HepG2 (cell line): Measurements from ENCODE around the gene RAD21L1. TPM values are rescaled to one million over a fixed set of nuclear protein-coding genes. Genes with fewer than 3 reads are reported as not detected.

Experiments
- ATAC-seq: fragments of 200-7000 bp; cut with Tn5 transposase; 3 replicates; pipeline ENCODE4 v1.9.1; 2020; ENCODE audit warnings: mild to moderate bottlenecking, moderate library complexity
- BruUV-seq: library from RNA; stranded (reverse); fragments of 400-500 nt; replicated peaks from 2 replicates; lab custom pipeline; 2021; lab: Mats Ljungman, UMichigan
- CTCF ChIA-PET: fragments of 300-600 bp; formaldehyde crosslinking; extraction: SDS; loops from one replicate; lab custom pipeline; 2021; ENCODE audit warnings: low total read pairs, inconsistent platforms, low intra/inter-chr PET ratio; lab: Yijun Ruan, JAX
- POLR2A ChIA-PET: fragments of 350-600 bp; sonication (Branson Sonifier 250); formaldehyde crosslinking; loops from one replicate; lab custom pipeline; 2020; ENCODE audit warnings: antibody characterized with exemption, inconsistent platforms; lab: Yijun Ruan, JAX
- DNase-seq: peaks from one replicate; pipeline ENCODE4 v3.0.0-alpha.2; 2015; ENCODE audit warnings: low spot score
- FAIRE-seq: peaks from 3 replicates; lab custom pipeline; 2011; peaks lifted over from hg19 to GRCh38; lab: Jason Lieb, UNC
- H2AFZ ChIP-seq: one replicate; pipeline ENCODE4 v1.6.1; 2011; ENCODE audit warnings: low read length, inconsistent platforms
- H3K27ac ChIP-seq: fragments of 300-600 bp; 3 replicates; pipeline ENCODE4 v1.8.0; 2011; ENCODE audit warnings: mixed run types, mild to moderate bottlenecking, mixed read lengths, low read length, inconsistent platforms; ENCODE audit not compliant: insufficient read depth; ENCODE audit errors: extremely low read length
- H3K27me3 ChIP-seq, 2 experiments: fragments of 200-600 bp in 1 of 2; 2 replicates in 1 of 2; 3 replicates in 1 of 2; pipeline versions ENCODE4 v1.6.0 to v1.8.0; 2011; ENCODE audit warnings: low read length in 2 of 2, mild to moderate bottlenecking in 2 of 2, moderate library complexity in 2 of 2, inconsistent platforms in 1 of 2; ENCODE audit not compliant: insufficient read depth in 2 of 2, control insufficient read depth in 1 of 2
- H3K36me3 ChIP-seq, 2 experiments: fragments of 200-600 bp in 1 of 2; replicated peaks in 1 of 2; 2 replicates in 1 of 2; 3 replicates in 1 of 2; pipeline versions ENCODE4 v1.5.1 to v1.8.0; 2011; ENCODE audit warnings: low read length in 2 of 2, inconsistent platforms in 1 of 2; ENCODE audit not compliant: insufficient read depth in 2 of 2, control insufficient read depth in 1 of 2
- H3K4me1 ChIP-seq: 2 replicates; pipeline ENCODE4 v1.5.1; 2012; ENCODE audit warnings: low read length, inconsistent platforms; ENCODE audit not compliant: insufficient read depth
- H3K4me2 ChIP-seq: 2 replicates; pipeline ENCODE4 v1.6.0; 2011; ENCODE audit warnings: low read depth, low read length, inconsistent platforms
- H3K4me3 ChIP-seq, 3 experiments: fragments of 200-600 bp in 1 of 3; sonication (generic), shearing (Covaris generic) in 1 of 3; replicated peaks in 1 of 3; 2 replicates each; pipeline ENCODE4 v1.5.1; 2011 to 2016; ENCODE audit warnings: low read length in 3 of 3, inconsistent platforms in 2 of 3, low read depth in 2 of 3, mild to moderate bottlenecking in 2 of 3, control low read depth in 1 of 3, mixed read lengths in 1 of 3; ENCODE audit not compliant: insufficient read depth in 1 of 3
- H3K79me2 ChIP-seq: one replicate; pipeline ENCODE4 v1.6.1; 2011; ENCODE audit warnings: low read length, inconsistent platforms; ENCODE audit not compliant: insufficient read depth
- H3K9ac ChIP-seq: 2 replicates; pipeline ENCODE4 v1.6.0; 2011; ENCODE audit warnings: mild to moderate bottlenecking, low read depth, low read length, inconsistent platforms; ENCODE audit not compliant: insufficient read depth
- H3K9me3 ChIP-seq: 2 replicates; pipeline ENCODE4 v1.5.1; 2012; ENCODE audit warnings: mild to moderate bottlenecking, low read length
- H4K20me1 ChIP-seq: 2 replicates; pipeline ENCODE4 v1.6.0; 2011; ENCODE audit warnings: inconsistent platforms, mild to moderate bottlenecking, low read length, moderate library complexity; ENCODE audit not compliant: insufficient read depth
- CCDC6 ChIP-seq: sonication (generic); formaldehyde crosslinking; IDR thresholded peaks from 2 replicates; pipeline ENCODE4 v1.8.1; 2022; ENCODE audit warnings: mild to moderate bottlenecking, missing genetic modification reagents, moderate library complexity
- ELF3 ChIP-seq: IDR thresholded peaks from 2 replicates; pipeline ENCODE4 v1.6.1; 2016; ENCODE audit warnings: missing genetic modification reagents, missing compliant biosample characterization
- GABPB1 ChIP-seq: IDR thresholded peaks from 2 replicates; pipeline ENCODE4 v1.6.1; 2016; ENCODE audit warnings: mild to moderate bottlenecking, missing genetic modification reagents, moderate library complexity, missing compliant biosample characterization
- GPN1 ChIP-seq: sonication (generic); formaldehyde crosslinking; IDR thresholded peaks from 2 replicates; pipeline ENCODE4 v1.5.1; 2020; ENCODE audit warnings: missing genetic modification reagents, borderline replicate concordance
- HMGXB4 ChIP-seq, 2 experiments: sonication (generic) in 1 of 2; formaldehyde crosslinking in 1 of 2; IDR thresholded peaks; 2 replicates each; pipeline versions ENCODE4 v1.4.0 to v1.6.1; 2018 to 2020; ENCODE audit warnings: missing genetic modification reagents in 2 of 2, borderline replicate concordance in 1 of 2, low read depth in 1 of 2, mild to moderate bottlenecking in 1 of 2, missing biosample characterization in 1 of 2
- HOXA5 ChIP-seq: sonication (generic); formaldehyde crosslinking; IDR thresholded peaks from 2 replicates; pipeline ENCODE4 v1.4.0; 2020; ENCODE audit warnings: missing genetic modification reagents
- IRF2 ChIP-seq: IDR thresholded peaks from 2 replicates; pipeline ENCODE4 v1.6.1; 2018; ENCODE audit warnings: missing genetic modification reagents, missing compliant biosample characterization
- KLF6 ChIP-seq: IDR thresholded peaks from 2 replicates; pipeline ENCODE4 v1.8.0; 2016; ENCODE audit warnings: missing biosample characterization, missing genetic modification reagents
- NPAS2 ChIP-seq: sonication (generic); formaldehyde crosslinking; IDR thresholded peaks from 2 replicates; pipeline ENCODE4 v1.8.0; 2022; ENCODE audit warnings: mild to moderate bottlenecking, missing genetic modification reagents, borderline replicate concordance
- NR2F6 ChIP-seq, 2 experiments: IDR thresholded peaks; 2 replicates each; pipeline ENCODE4 v1.6.1; 2016; ENCODE audit warnings: antibody characterized with exemption in 1 of 2, mild to moderate bottlenecking in 1 of 2
- NR3C1 ChIP-seq: sonication (generic); formaldehyde crosslinking; IDR thresholded peaks from 2 replicates; pipeline ENCODE4 v1.4.0; 2020; ENCODE audit warnings: missing genetic modification reagents
- PBX3 ChIP-seq: sonication (generic); formaldehyde crosslinking; IDR thresholded peaks from 2 replicates; pipeline ENCODE4 v1.8.1; 2023; ENCODE audit warnings: missing genetic modification reagents, inconsistent platforms, borderline replicate concordance
- RAD21 ChIP-seq: fragments of 450-650 bp; formaldehyde crosslinking; IDR thresholded peaks from 2 replicates; pipeline ENCODE4 v1.5.0; 2020; ENCODE audit warnings: mild to moderate bottlenecking
- SAP130 ChIP-seq: IDR thresholded peaks from 2 replicates; pipeline ENCODE4 v1.6.1; 2016; ENCODE audit warnings: low read depth
- SIX1 ChIP-seq: sonication (generic); formaldehyde crosslinking; IDR thresholded peaks from 2 replicates; pipeline ENCODE4 v1.4.0; 2020; ENCODE audit warnings: missing genetic modification reagents, borderline replicate concordance
- SNAI1 ChIP-seq: sonication (generic); formaldehyde crosslinking; IDR thresholded peaks from 2 replicates; pipeline ENCODE4 v1.5.0; 2020; ENCODE audit warnings: mild to moderate bottlenecking, missing genetic modification reagents, borderline replicate concordance
- TAF1 ChIP-seq: sonication (generic); formaldehyde crosslinking; IDR thresholded peaks from 2 replicates; pipeline ENCODE4 v1.4.0; 2020; ENCODE audit warnings: missing genetic modification reagents
- THAP7 ChIP-seq: sonication (generic); formaldehyde crosslinking; IDR thresholded peaks from 2 replicates; pipeline ENCODE4 v1.8.1; 2023; ENCODE audit warnings: mild to moderate bottlenecking, missing genetic modification reagents
- ZFP90 ChIP-seq: sonication (generic); formaldehyde crosslinking; IDR thresholded peaks from 2 replicates; pipeline ENCODE4 v1.8.0; 2022; ENCODE audit warnings: missing genetic modification reagents, mild to moderate bottlenecking, inconsistent platforms, borderline replicate concordance
- ZFX ChIP-seq: sonication (generic); formaldehyde crosslinking; IDR thresholded peaks from 2 replicates; pipeline ENCODE4 v1.4.0; 2020; ENCODE audit warnings: mild to moderate bottlenecking, low read depth, missing genetic modification reagents, moderate library complexity
- ZNF138 ChIP-seq: sonication (generic); formaldehyde crosslinking; IDR thresholded peaks from 2 replicates; pipeline ENCODE4 v1.5.0; 2020; ENCODE audit warnings: mild to moderate bottlenecking, low read depth, missing genetic modification reagents
- ZNF17 ChIP-seq: sonication (generic); formaldehyde crosslinking; IDR thresholded peaks from 2 replicates; pipeline ENCODE4 v1.5.0; 2020; ENCODE audit warnings: mild to moderate bottlenecking, missing genetic modification reagents
- ZNF30 ChIP-seq: sonication (generic); formaldehyde crosslinking; IDR thresholded peaks from 2 replicates; pipeline ENCODE4 v1.5.0; 2020; ENCODE audit warnings: mild to moderate bottlenecking, missing genetic modification reagents
- WGBS: methylation state at CpG from one replicate; pipeline ENCODE4 v1.1.6; 2017; ENCODE audit warnings: low lambda C conversion rate; 5-methylcytosine and 5-hydroxymethylcytosine counted together
- in situ Hi-C: cut with HindIII; loops from 2 replicates; pipeline ENCODE4 v1.10.0; 2017; ENCODE audit warnings: low pct_unique_long_range_greater_than_20kb; ENCODE audit not compliant: extremely low pct_ligation_motif_present
- intact Hi-C: fragments of 100-400 bp; cut with micrococcal nuclease; formaldehyde crosslinking; loops from one replicate; pipeline ENCODE4 v1.10.0; 2022; ENCODE audit not compliant: unreplicated experiment
- polyA plus RNA-seq, 8 experiments: library from polyadenylated mRNA; depleted of rRNA in 3 of 8; stranded (reverse) in 7 of 8; unstranded in 1 of 8; fragments of >200 nt; fragmentation: Illumina TruSeq in 4 of 8; extraction: Trizol in 4 of 8; gene quantifications; 2 replicates each; pipeline versions ENCODE4 v1.2.1 to v1.2.3, GENCODE V29; 2011 to 2016; ENCODE audit warnings: low read depth in 4 of 8, missing spikeins in 1 of 8, mixed read lengths in 1 of 8; ENCODE audit not compliant: insufficient read depth in 1 of 8
- total RNA-seq, 5 experiments: library from RNA; depleted of rRNA; stranded (reverse); fragments of >200 nt; fragmentation: Illumina TruSeq; extraction: Trizol; gene quantifications; 2 replicates each; pipeline ENCODE4 v1.2.3, GENCODE V29; 2016; ENCODE audit warnings: low read depth in 1 of 5

RAD21L1 gene
- total and polyA plus RNA-seq, 2 of the 13 experiments (the other 11 are each of a cell fraction or from before 2014, with no cell fraction given) = not detected

GRCh38 chr20:1185316-1185741 is 40.5 kb upstream of the RAD21L1 start:
- peaks cover 60% of the 10 kb centered on the region for H3K4me1 ChIP-seq
- H3K4me2 ChIP-seq = peak overlapping the region; percentile 81
- ChIA-PET POLR2A (no interaction called here), CTCF (interaction anchor here (1.6 to 2.7 kb wide), 4 partner anchors 28 to 369 kb away, joined by 4 to 12 read pairs (median 4); no protein-coding TSS in a partner anchor)
- ATAC-seq (peak; percentile 18), DNase-seq (no peak), FAIRE-seq (no peak)
- no peaks in the 10 kb centered on the region for H3K79me2 ChIP-seq
- intact Hi-C loops (loop anchor here (10.0 kb wide), 1 partner anchor 371 kb away; no protein-coding TSS in a partner anchor), in situ Hi-C loops (loop anchor here (5.0 to 10.0 kb wide), 3 partner anchors 68 to 371 kb away; partner anchors contain the start of gene PSMF1)
- H3K4me3 ChIP-seq = peak overlapping the region; percentile 56 to 75 (median 69)
- H3K27me3 ChIP-seq = no peaks in the 10 kb centered on the region; a peak in 1 of 5 replicates
- H3K9me3 ChIP-seq = no peaks in the 10 kb centered on the region
- H3K27ac ChIP-seq = no peak overlapping the region
- WGBS = under 1% methylated on average over 20 of the region's 54 CpGs
- H2AFZ ChIP-seq = no peak overlapping the region
- no peaks in the 10 kb centered on the region for H4K20me1 ChIP-seq
- peaks cover 0 to 4% of the 10 kb centered on the region in 2 experiments; a peak in 1 of 5 replicates for H3K36me3 ChIP-seq
- peak overlapping the region; percentile 68 for H3K9ac ChIP-seq
- BruUV-seq = no TSS peak
- no peak for TF ChIP-seq ELF3 (CRISPR knock-in tag)
- TF ChIP-seq CCDC6 (CRISPR knock-in tag) = peak; percentile 32; the same call in 1 of the 2 replicates
- TF ChIP-seq NPAS2 = no peak
- 0 out of 2 replicates have a peak, but pooled peaks have one; percentile 61 for TF ChIP-seq THAP7 (CRISPR knock-in tag)
- no peak for TF ChIP-seq ZNF138 (CRISPR knock-in tag)
- no peak for TF ChIP-seq ZFP90 (CRISPR knock-in tag)
- no peak for TF ChIP-seq IRF2 (CRISPR knock-in tag)
- TF ChIP-seq GABPB1 (CRISPR knock-in tag) = no peak; the same call in 1 of the 2 replicates
- TF ChIP-seq SNAI1 = no peak
- no peak for TF ChIP-seq HOXA5 (CRISPR knock-in tag)
- no peak for TF ChIP-seq NR3C1 (CRISPR knock-in tag)
- TF ChIP-seq NR2F6 (IDR thresholded peaks at IDR 0.05) = no peak
- no peak for TF ChIP-seq NR2F6 (CRISPR knock-in tag; IDR thresholded peaks at IDR 0.05)
- no peak for TF ChIP-seq SIX1 (CRISPR knock-in tag)
- TF ChIP-seq SAP130 = peak; percentile 15; the same call in 1 of the 2 replicates
- TF ChIP-seq TAF1 = no peak
- no peak for TF ChIP-seq GPN1 (CRISPR knock-in tag)
- no peak for TF ChIP-seq RAD21 (CRISPR knock-in tag)
- TF ChIP-seq KLF6 (CRISPR knock-in tag) = no peak
- no peak for TF ChIP-seq ZNF30 (CRISPR knock-in tag)
- peak in 1 of 2 experiments; percentile 42; a peak in 3 of 4 replicates for TF ChIP-seq HMGXB4 (CRISPR knock-in tag; IDR thresholded peaks at IDR 0.05; ENCODE audit: borderline replicate concordance in 1 of 2, low read depth in 1 of 2)
- 0 out of 2 replicates have a peak, but pooled peaks have one; percentile 32 for TF ChIP-seq ZFX
- no peak for TF ChIP-seq PBX3 (CRISPR knock-in tag)
- TF ChIP-seq ZNF17 (CRISPR knock-in tag) = no peak
